Effector memory CD8-positive, alpha-beta T cell (primary cell): ENCODE measurements around the gene DEDD.

ENCODE experiments used
- ATAC-seq: fragments of 150-1000 bp; cut with Tn5 transposase; replicated peaks from 2 replicates; pipeline ENCODE4 v1.10.0; 2021; ENCODE audit warnings: mild to moderate bottlenecking, moderate library complexity
- DNase-seq, 3 experiments: peaks; one replicate each; pipeline ENCODE4 v3.0.0; 2021
- H3K27ac Mint-ChIP-seq, 2 donors: one replicate each; pipeline ENCODE4 v1.8.0; 2022; ENCODE audit warnings: mild to moderate bottlenecking in 2 of 2, mixed read lengths in 2 of 2, moderate library complexity in 2 of 2
- H3K27me3 Mint-ChIP-seq, 2 donors: one replicate each; pipeline ENCODE4 v1.8.0; 2022; ENCODE audit warnings: mixed read lengths in 2 of 2
- H3K36me3 Mint-ChIP-seq: one replicate; pipeline ENCODE4 v1.8.0; 2022; ENCODE audit warnings: mild to moderate bottlenecking, moderate library complexity, mixed read lengths; ENCODE audit not compliant: insufficient read depth
- H3K4me1 Mint-ChIP-seq, 2 donors: one replicate each; pipeline ENCODE4 v1.8.0; 2022; ENCODE audit warnings: low read depth in 2 of 2, mixed read lengths in 2 of 2
- H3K4me3 Mint-ChIP-seq, 2 donors: one replicate each; pipeline ENCODE4 v1.8.0; 2022; ENCODE audit warnings: mild to moderate bottlenecking in 2 of 2, mixed read lengths in 2 of 2, moderate library complexity in 2 of 2
- H3K9me3 Mint-ChIP-seq, 2 donors: one replicate each; pipeline ENCODE4 v1.8.0; 2022; ENCODE audit warnings: mixed read lengths in 2 of 2

Gene DEDD

DNA sequence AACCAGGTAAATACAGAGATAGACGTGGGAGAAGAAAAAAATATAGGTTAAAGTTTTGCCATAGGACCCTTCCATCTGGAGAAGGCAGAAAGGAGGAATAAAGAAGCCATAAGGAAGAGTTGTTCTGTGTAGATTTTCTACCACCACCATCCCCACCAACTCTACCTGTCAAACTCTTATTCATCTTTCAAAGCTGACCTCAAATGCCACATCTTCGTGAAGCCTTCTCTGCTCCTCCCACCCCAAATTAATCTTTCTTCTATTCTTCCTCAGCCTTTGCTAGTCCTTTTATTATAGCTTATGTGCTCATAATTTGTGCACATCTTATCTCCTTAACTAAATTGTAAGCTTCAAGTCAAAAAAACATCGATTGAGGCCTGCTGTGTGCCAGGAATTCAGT, 41.9 kb downstream of the DEDD start:
- no peak for ATAC-seq
- no peak overlapping the region for H3K4me3 Mint-ChIP-seq
- H3K36me3 Mint-ChIP-seq, result no peaks in the 10 kb centered on the region
- DNase-seq, result no peak
- H3K4me1 Mint-ChIP-seq, result peaks cover 0 to 2% of the 10 kb centered on the region in 2 donors
- no peaks in the 10 kb centered on the region for H3K9me3 Mint-ChIP-seq
- peaks cover 6 to 9% of the 10 kb centered on the region in 2 donors for H3K27me3 Mint-ChIP-seq
- H3K27ac Mint-ChIP-seq, result no peak overlapping the region

GRCh38 chr1:161089938-161090337, 42.5 kb downstream of the DEDD start:
- Mint-ChIP-seq H3K4me3 (no peak overlapping the region), H3K9me3 (no peaks in the 10 kb centered on the region), H3K4me1 (peaks cover 0 to 2% of the 10 kb centered on the region in 2 donors), H3K27me3 (peaks cover 6 to 11% of the 10 kb centered on the region in 2 donors), H3K27ac (no peak overlapping the region), H3K36me3 (no peaks in the 10 kb centered on the region)
- DNase-seq (no peak), ATAC-seq (no peak)

DNA sequence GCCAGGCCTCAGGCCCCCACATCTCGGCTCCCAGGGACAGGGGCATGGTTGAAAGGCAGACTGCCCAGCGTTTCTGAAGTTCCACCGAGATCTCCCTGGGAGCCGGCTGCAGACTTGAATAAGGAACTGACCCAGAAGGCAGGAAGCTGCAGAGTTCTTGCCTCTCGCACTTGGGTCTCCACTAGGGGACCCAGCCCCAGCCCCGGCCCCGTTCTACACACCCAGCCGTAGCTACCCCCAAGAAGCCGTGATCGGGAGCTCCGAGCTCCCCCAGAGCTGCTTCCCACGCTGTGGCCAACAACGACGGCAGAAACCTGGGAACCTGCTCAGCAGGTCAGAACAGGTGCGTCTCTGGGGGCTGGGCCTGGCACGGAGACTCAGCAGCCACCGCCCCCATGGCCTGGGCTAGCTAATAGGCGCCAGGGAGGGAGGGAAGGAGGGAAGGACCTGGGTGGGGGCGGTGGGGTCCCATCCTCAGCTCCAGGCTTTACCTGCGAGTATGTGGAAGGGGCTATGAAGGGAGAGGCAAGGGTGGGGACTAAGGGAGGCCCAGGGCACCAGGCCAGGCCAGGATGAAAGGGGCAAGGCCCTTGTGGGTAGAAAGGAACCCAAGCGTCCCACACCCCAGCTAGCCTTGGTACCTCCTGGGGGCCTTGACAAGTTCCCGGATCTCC, 43.1 kb downstream of the DEDD start, which contains the start of gene NECTIN4:
Gene NECTIN4, minus strand, starts transcription at position 308 of the 674 bp plus-strand sequence. Its CDS starts 262 bp downstream, at position 46.
- Mint-ChIP-seq H3K9me3 (no peaks in the 10 kb centered on the region), H3K27ac (no peak within 1 kb of the TSS), H3K27me3 (peaks cover 6 to 11% of the 10 kb centered on the region in 2 donors), H3K4me3 (no peak within 1 kb of the TSS), H3K36me3 (no peaks in the 10 kb centered on the region), H3K4me1 (peaks cover 0 to 2% of the 10 kb centered on the region in 2 donors)
- ATAC-seq, result no peak
- DNase-seq, result no peak

DNA sequence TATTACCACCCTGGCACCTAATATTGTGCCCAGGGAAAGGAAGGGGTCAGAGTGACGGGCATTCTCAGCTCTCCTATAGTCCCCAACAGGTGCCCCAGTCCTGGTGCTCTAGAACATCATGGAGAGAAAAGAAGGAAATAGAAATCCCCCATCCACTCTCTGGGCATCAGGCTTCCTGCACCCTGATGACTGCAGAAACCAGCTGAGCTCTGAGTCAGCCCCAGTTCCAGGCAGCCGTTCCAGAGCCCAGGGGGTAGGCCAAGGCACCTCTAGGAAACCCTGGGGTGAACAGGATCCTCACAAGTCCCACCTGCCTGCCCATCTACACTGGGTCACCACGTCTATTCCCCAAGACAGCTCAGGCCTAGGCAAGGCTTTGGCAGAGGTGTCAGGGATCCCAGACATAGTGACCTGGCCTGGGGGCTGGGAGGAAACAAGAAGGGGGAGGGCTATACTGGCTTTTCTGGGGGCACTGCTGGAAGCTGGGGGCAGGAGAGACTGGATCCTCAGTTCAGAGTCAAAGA, 43.8 kb downstream of the DEDD start:
- Mint-ChIP-seq H3K4me3 (no peak overlapping the region), H3K9me3 (no peaks in the 10 kb centered on the region), H3K4me1 (peaks cover 0 to 2% of the 10 kb centered on the region in 2 donors), H3K36me3 (no peaks in the 10 kb centered on the region), H3K27me3 (peaks cover 6 to 11% of the 10 kb centered on the region in 2 donors), H3K27ac (no peak overlapping the region)
- DNase-seq (no peak), ATAC-seq (no peak)

- no peaks in the 10 kb centered on the region for H3K36me3 Mint-ChIP-seq
- H3K4me3 Mint-ChIP-seq, result no peak overlapping the region
- H3K27me3 Mint-ChIP-seq, result peaks cover 6 to 11% of the 10 kb centered on the region in 2 donors
- H3K9me3 Mint-ChIP-seq, result no peaks in the 10 kb centered on the region
- no peak for DNase-seq
- no peak for ATAC-seq
- H3K4me1 Mint-ChIP-seq, result peaks cover 0 to 2% of the 10 kb centered on the region in 2 donors
- H3K27ac Mint-ChIP-seq, result no peak overlapping the region
Measured at GRCh38 chr1:161086457-161086856, 46.0 kb downstream of the DEDD start.

DNA sequence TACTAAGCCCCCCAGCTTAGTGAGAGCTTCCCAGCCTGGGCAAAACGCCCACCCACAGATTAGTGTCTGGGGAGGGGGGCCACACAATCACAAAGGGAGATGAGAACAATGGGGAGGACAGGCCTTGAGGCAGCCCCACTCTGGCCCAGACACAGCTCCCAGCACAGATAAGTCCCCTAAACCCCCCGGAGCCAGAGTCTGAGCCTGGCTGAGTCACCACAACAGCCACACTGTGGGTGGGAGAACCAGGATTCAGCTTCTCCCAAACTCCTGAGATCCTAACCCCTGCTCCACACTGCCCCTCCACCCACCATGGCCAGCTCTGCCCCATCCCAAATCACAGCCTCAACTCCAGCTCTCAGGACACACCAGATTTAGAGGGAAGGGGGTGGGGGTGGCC, 47.3 kb downstream of the DEDD start:
- no peak for ATAC-seq
- Mint-ChIP-seq H3K27ac (peak overlapping the region in 1 of 2 donors; percentile 64), H3K4me3 (no peak overlapping the region), H3K9me3 (no peaks in the 10 kb centered on the region), H3K4me1 (peaks cover 0 to 2% of the 10 kb centered on the region in 2 donors), H3K27me3 (peaks cover 6 to 11% of the 10 kb centered on the region in 2 donors), H3K36me3 (no peaks in the 10 kb centered on the region)
- no peak for DNase-seq

DNA sequence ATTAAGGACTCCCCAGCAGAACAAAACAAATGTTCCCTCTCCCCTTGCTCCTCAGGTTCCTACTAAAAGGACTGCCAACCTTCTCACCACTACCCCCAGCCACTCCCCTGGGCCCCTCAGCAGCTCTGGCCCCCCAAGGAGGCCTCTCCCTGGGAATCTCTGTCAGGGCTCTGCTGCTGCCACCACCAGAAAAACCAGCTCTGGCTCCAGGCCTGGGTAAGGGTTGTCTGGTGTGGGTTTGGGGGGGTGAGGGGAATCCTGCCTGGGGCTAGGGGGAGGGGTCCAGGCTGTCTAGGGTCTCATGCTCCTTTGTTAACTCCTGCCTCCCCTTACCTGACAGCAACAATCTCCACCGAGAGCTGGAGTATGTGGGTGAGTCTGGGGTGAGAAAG, 47.9 kb downstream of the DEDD start:
- no peaks in the 10 kb centered on the region for H3K36me3 Mint-ChIP-seq
- no peak for ATAC-seq
- H3K27ac Mint-ChIP-seq, result no peak overlapping the region
- no peaks in the 10 kb centered on the region for H3K9me3 Mint-ChIP-seq
- DNase-seq, result no peak
- no peak overlapping the region for H3K4me3 Mint-ChIP-seq
- peaks cover 0 to 2% of the 10 kb centered on the region in 2 donors for H3K4me1 Mint-ChIP-seq
- H3K27me3 Mint-ChIP-seq, result peaks cover 6 to 11% of the 10 kb centered on the region in 2 donors

GRCh38 chr1:161083748-161084596, 48.5 kb downstream of the DEDD start:
- H3K27ac Mint-ChIP-seq, result no peak overlapping the region
- no peaks in the 10 kb centered on the region for H3K9me3 Mint-ChIP-seq
- no peak overlapping the region for H3K4me3 Mint-ChIP-seq
- peaks cover 0 to 2% of the 10 kb centered on the region in 2 donors for H3K4me1 Mint-ChIP-seq
- H3K27me3 Mint-ChIP-seq, result peaks cover 6 to 11% of the 10 kb centered on the region in 2 donors
- no peaks in the 10 kb centered on the region for H3K36me3 Mint-ChIP-seq
- no peak for ATAC-seq
- no peak for DNase-seq

DNA sequence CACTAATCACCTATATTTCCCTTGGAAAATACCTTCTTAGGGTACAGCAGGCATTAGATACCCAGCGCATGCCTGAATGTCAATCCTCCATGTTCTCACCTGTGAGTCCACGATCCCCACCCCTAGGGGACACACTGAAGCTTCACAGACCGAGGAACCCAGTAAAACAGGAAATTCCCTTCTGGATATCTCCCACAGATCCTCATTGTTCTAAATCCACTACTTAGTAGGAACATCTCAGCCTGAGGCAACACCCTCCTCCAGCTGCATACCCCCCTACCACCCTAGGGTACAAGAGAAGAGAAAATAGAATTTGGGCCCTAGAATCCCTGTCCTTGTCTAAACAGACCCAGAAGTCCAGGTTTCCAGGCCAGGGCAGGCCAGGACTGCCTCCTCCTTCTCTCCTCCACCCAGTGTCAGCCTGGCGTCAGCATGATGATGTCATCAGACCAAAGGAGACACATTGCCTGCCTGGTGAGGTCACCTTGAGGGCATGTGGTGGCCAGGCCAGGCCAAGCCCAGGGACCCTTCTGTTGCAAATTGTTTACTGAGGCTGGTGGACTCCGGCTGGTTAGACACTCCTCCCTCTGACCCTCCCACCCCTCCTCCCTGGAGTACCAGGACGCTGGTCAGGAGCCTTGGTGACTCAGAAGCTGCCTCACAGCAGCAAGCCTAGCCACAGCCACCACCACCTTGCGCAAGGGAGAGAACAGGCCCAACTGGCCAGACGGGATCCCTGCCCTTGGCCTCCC, 49.3 kb downstream of the DEDD start:
- peaks cover 0 to 2% of the 10 kb centered on the region in 2 donors for H3K4me1 Mint-ChIP-seq
- ATAC-seq (peak; percentile 51), DNase-seq (no peak)
- peaks cover 6 to 11% of the 10 kb centered on the region in 2 donors for H3K27me3 Mint-ChIP-seq
- H3K27ac Mint-ChIP-seq, result no peak overlapping the region
- no peak overlapping the region for H3K4me3 Mint-ChIP-seq
- no peaks in the 10 kb centered on the region for H3K36me3 Mint-ChIP-seq
- H3K9me3 Mint-ChIP-seq, result no peaks in the 10 kb centered on the region

GRCh38 chr1:161082483-161082882, 50.0 kb downstream of the DEDD start:
- H3K36me3 Mint-ChIP-seq, result no peaks in the 10 kb centered on the region
- peak overlapping the region in 1 of 2 donors; percentile 35 for H3K27ac Mint-ChIP-seq
- H3K4me1 Mint-ChIP-seq, result peaks cover 0 to 2% of the 10 kb centered on the region in 2 donors
- DNase-seq, result no peak
- peaks cover 6 to 11% of the 10 kb centered on the region in 2 donors for H3K27me3 Mint-ChIP-seq
- no peaks in the 10 kb centered on the region for H3K9me3 Mint-ChIP-seq
- no peak for ATAC-seq
- H3K4me3 Mint-ChIP-seq, result no peak overlapping the region

DNA sequence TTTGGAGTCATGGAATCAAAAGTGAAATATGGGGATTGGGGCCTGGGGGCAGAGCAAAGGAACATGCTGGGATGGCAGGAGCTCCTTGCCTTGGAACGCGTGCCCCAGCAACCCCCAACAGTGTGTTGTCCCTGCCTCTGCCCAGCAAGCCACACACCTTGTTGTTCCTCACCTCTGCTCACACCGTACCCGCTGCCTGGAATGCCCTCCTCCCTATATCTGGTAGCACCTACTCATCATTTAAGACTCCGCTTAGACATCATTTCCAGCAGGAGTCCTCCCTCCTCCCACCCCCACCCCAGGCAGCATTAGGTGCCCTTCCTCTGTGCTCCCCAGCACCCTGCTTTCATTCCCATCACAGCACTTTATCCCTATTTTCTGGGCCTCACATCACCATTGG, 50.9 kb downstream of the DEDD start:
- no peaks in the 10 kb centered on the region for H3K36me3 Mint-ChIP-seq
- no peaks in the 10 kb centered on the region for H3K4me1 Mint-ChIP-seq
- H3K4me3 Mint-ChIP-seq, result no peak overlapping the region
- no peak for DNase-seq
- peaks cover 6 to 11% of the 10 kb centered on the region in 2 donors for H3K27me3 Mint-ChIP-seq
- no peaks in the 10 kb centered on the region for H3K9me3 Mint-ChIP-seq
- no peak overlapping the region for H3K27ac Mint-ChIP-seq
- no peak for ATAC-seq

DNA sequence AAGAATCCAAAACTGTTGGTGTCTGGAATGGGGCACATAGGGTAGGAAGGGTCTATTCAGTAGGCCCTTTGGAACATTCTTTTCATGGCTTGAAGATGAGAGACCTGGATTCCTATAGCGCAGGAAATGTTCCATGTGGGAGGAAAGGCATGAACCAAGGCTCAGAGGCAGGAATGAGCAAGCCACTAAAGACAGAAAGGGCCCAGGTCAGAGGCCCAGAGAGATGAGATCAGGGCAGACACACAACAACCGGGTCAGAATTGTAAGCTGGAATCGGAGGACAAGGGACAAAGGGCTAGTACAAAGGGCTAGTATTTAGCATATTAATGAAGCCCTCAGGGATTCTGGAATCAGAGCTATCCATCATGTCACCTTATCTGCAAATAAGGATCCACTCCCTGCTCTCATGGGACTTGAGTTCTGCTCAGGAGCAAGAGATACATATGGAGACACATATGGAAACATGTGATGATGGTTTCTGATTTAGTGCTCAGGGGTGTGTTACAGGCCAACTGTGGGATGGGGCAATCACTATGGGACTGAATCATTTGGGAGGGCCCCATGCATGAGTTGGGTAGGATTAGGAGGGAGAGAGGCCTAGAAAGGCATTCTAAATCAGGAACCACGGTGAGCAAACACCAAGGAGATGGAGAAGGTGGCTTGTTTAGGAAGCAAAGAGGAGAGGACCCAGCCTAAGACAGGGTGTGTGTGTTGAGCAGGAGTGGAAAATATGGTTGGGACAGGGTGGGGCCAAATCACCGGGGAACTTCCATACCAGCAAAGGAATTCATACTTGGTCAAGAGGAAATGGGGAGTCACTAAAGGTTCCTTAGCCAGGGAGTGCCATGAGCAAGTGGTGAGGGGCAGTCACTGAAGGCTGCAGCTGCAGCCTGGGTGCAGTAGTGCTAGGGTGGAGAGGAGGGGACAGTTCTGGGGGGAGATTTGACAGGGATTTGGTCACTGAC, 51.7 kb downstream of the DEDD start:
- no peaks in the 10 kb centered on the region for H3K9me3 Mint-ChIP-seq
- peaks cover under 1 to 3% of the 10 kb centered on the region in 2 donors for H3K27me3 Mint-ChIP-seq
- H3K4me3 Mint-ChIP-seq, result no peak overlapping the region
- H3K36me3 Mint-ChIP-seq, result no peaks in the 10 kb centered on the region
- ATAC-seq (no peak), DNase-seq (no peak)
- H3K4me1 Mint-ChIP-seq, result no peaks in the 10 kb centered on the region
- no peak overlapping the region for H3K27ac Mint-ChIP-seq
